ENCODE results near the gene PIK3R5.

GRCh38 chr17:8892338-8892690 is 73.2 kb downstream of the PIK3R5 start:
- TF ChIP-seq PBX3 (IDR thresholded peaks at IDR 0.05) (no peak), CTCF (IDR thresholded peaks at IDR 0.05) (no peak), KDM1A (IDR thresholded peaks at IDR 0.05; ENCODE audit: low read depth) (no peak)

Data from A549 (cell line).